OCI-LY3 (cell line): Measurements from ENCODE around the gene ITIH5.

ENCODE experiments used
- H2AFZ ChIP-seq: fragments of 200-600, 300-600 bp; shearing (Covaris generic); 2 replicates; pipeline ENCODE4 v1.6.0; 2014; ENCODE audit warnings: antibody characterized with exemption, low read depth, low read length
- H3K27ac ChIP-seq: fragments of 200-600, 300-600 bp; sonication (generic); 2 replicates; pipeline ENCODE4 v1.5.1; 2014; ENCODE audit warnings: mild to moderate bottlenecking, low read length, moderate library complexity, mixed read lengths
- H3K27me3 ChIP-seq: fragments of 200-600, 300-600 bp; sonication (generic); 2 replicates; pipeline ENCODE4 v1.6.1; 2014; ENCODE audit warnings: low read depth, low read length, mixed read lengths
- H3K36me3 ChIP-seq: fragments of 200-600, 300-600 bp; sonication (generic); replicated peaks from 2 replicates; pipeline ENCODE3; 2014; ENCODE audit warnings: low read depth, low read length, mixed read lengths
- H3K4me1 ChIP-seq: fragments of 300-600, 200-600 bp; sonication (generic); 2 replicates; pipeline ENCODE4 v1.6.1; 2014; ENCODE audit warnings: low read length, mixed read lengths
- H3K4me2 ChIP-seq: fragments of 200-600, 300-600 bp; sonication (generic); 2 replicates; pipeline ENCODE4 v1.6.1; 2014; ENCODE audit warnings: low read length, mixed read lengths
- H3K4me3 ChIP-seq: fragments of 300-600, 200-600 bp; sonication (generic); 2 replicates; pipeline ENCODE4 v1.5.1; 2014; ENCODE audit warnings: antibody characterized with exemption, mild to moderate bottlenecking, low read length, moderate library complexity
- H3K79me2 ChIP-seq: fragments of 300-600, 200-600 bp; shearing (Covaris generic); 2 replicates; pipeline ENCODE4 v1.6.1; 2014; ENCODE audit warnings: mild to moderate bottlenecking, low read length, mixed read lengths
- H3K9ac ChIP-seq: fragments of 300-600, 200-600 bp; shearing (Covaris generic); 2 replicates; pipeline ENCODE4 v1.6.0; 2014; ENCODE audit warnings: mild to moderate bottlenecking, low read length, moderate library complexity
- H3K9me3 ChIP-seq: fragments of 200-600, 300-600 bp; shearing (Covaris generic); 2 replicates; pipeline ENCODE4 v1.6.1; 2014; ENCODE audit warnings: low read length, mixed read lengths; ENCODE audit not compliant: insufficient read depth
- H4K20me1 ChIP-seq: fragments of 200-600, 300-600 bp; sonication (generic); 2 replicates; pipeline ENCODE4 v1.6.1; 2016; ENCODE audit warnings: low read length, mixed read lengths; ENCODE audit not compliant: insufficient read depth
- CTCF ChIP-seq: fragments of 200-600, 300-600 bp; sonication (generic); IDR thresholded peaks from 2 replicates; pipeline ENCODE4 v1.5.1; 2014; ENCODE audit warnings: antibody characterized with exemption, low read length, low read depth
- EZH2phosphoT487 ChIP-seq: fragments of 200-600 bp; shearing (Covaris generic); IDR thresholded peaks from 2 replicates; pipeline ENCODE4 v1.6.1; 2018; ENCODE audit warnings: antibody characterized with exemption, mixed run types, low read depth

Gene ITIH5

GRCh38 chr10:7587865-7588188 is 78.9 kb downstream of the ITIH5 start:
- no peaks in the 10 kb centered on the region for H3K36me3 ChIP-seq
- H3K4me3 ChIP-seq: no peak overlapping the region
- no peak overlapping the region for H3K27ac ChIP-seq
- H4K20me1 ChIP-seq: no peaks in the 10 kb centered on the region
- no peaks in the 10 kb centered on the region for H3K4me1 ChIP-seq
- no peaks in the 10 kb centered on the region for H3K9me3 ChIP-seq
- no peak overlapping the region for H3K4me2 ChIP-seq
- H3K27me3 ChIP-seq: no peaks in the 10 kb centered on the region
- H3K9ac ChIP-seq: no peak overlapping the region
- no peak overlapping the region for H2AFZ ChIP-seq
- TF ChIP-seq CTCF: no peak
- TF ChIP-seq EZH2phosphoT487: no peak
- H3K79me2 ChIP-seq: no peaks in the 10 kb centered on the region

DNA sequence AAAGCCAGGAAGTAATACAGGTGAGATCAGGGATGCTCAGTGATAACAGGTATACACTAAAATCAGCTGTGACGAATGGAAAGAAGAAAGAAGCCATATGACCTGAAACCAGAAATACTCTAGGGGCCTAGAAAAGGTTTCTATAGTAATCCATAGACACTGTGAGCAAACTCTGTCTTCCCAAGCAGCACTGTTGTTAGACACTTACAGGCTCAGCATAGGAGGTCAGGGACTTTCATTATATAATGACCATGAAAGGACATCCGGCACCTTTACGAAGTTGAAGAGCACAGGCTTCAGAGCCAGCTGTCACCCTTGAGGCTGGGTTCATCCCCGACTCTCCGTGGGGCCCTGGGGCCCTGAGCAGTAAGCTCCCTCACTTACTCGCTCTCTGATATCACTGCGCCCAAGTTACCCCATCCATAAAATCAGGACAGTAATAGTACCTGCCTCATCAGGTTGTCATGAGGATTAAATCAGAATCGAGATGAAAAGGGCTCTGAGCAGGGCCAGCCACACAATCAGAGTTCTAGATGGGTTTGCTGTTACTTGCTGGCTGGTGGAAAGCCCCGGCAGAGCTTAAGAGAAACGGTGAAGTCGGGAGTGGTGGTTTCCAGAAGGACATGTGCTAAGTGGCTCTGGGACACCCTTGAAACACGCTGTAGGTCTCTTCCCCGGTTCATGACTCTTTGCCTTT is 79.5 kb downstream of the ITIH5 start:
- Histone ChIP-seq H3K27ac (no peak overlapping the region), H3K79me2 (no peaks in the 10 kb centered on the region), H3K9me3 (no peaks in the 10 kb centered on the region), H2AFZ (no peak overlapping the region), H3K9ac (no peak overlapping the region), H3K36me3 (no peaks in the 10 kb centered on the region), H4K20me1 (no peaks in the 10 kb centered on the region), H3K4me3 (no peak overlapping the region), H3K4me1 (no peaks in the 10 kb centered on the region), H3K4me2 (no peak overlapping the region), H3K27me3 (no peaks in the 10 kb centered on the region)
- no peak for TF ChIP-seq CTCF
- TF ChIP-seq EZH2phosphoT487: no peak

GRCh38 chr10:7585228-7585627 is 81.5 kb downstream of the ITIH5 start:
- Histone ChIP-seq H3K4me1 (no peaks in the 10 kb centered on the region), H3K4me3 (no peak overlapping the region), H3K9me3 (no peaks in the 10 kb centered on the region), H3K4me2 (no peak overlapping the region), H3K9ac (no peak overlapping the region), H3K36me3 (no peaks in the 10 kb centered on the region), H3K27me3 (no peaks in the 10 kb centered on the region), H3K79me2 (no peaks in the 10 kb centered on the region), H3K27ac (no peak overlapping the region), H4K20me1 (no peaks in the 10 kb centered on the region), H2AFZ (no peak overlapping the region)
- TF ChIP-seq EZH2phosphoT487 (no peak), CTCF (no peak)

DNA sequence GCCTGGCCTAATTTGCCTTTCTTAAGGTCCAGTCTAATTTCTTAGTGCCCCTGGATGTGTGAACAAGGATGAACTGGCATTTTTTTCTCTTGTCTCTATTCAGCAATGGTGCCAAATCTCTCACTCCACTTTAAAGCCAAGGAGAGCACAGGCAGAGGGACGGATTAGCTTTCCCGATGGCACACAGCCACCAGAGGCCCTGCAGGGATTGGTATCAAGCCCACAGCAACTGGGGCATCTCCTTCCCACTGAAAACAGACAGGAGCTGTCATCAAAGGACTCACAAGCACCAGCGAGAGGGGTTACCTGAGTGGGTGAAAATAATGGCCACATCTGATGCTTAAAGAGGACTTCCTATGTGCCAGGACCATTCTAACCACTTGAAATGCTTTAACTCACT is 83.1 kb downstream of the ITIH5 start:
- no peaks in the 10 kb centered on the region for H4K20me1 ChIP-seq
- H3K27me3 ChIP-seq: no peaks in the 10 kb centered on the region
- TF ChIP-seq CTCF (no peak), EZH2phosphoT487 (no peak)
- H3K79me2 ChIP-seq: no peaks in the 10 kb centered on the region
- no peak overlapping the region for H2AFZ ChIP-seq
- no peak overlapping the region for H3K4me3 ChIP-seq
- H3K27ac ChIP-seq: no peak overlapping the region
- H3K9me3 ChIP-seq: no peaks in the 10 kb centered on the region
- no peak overlapping the region for H3K4me2 ChIP-seq
- no peak overlapping the region for H3K9ac ChIP-seq
- no peaks in the 10 kb centered on the region for H3K36me3 ChIP-seq
- no peaks in the 10 kb centered on the region for H3K4me1 ChIP-seq
